ENCODE results near the gene DOCK3.
"Not testable (repeated sequence)": the region's sequence is repeated elsewhere in the genome, so short reads cannot be mapped to it uniquely, and the experiment has no call there.

The DOCK3 gene

GRCh38 chr3:50924638-50925037 is 249.9 kb downstream of the DOCK3 start:
- Histone ChIP-seq H3K4me3 (ENCODE audit: low read depth, low read length) (no peak overlapping the region), H3K4me1 (no peaks in the 10 kb centered on the region), H3K9me3 (no peaks in the 10 kb centered on the region), H3K36me3 (no peaks in the 10 kb centered on the region), H3K27me3 (no peaks in the 10 kb centered on the region)
- no peak for TF ChIP-seq CTCF (IDR thresholded peaks at IDR 0.05; ENCODE audit: low read depth, low read length)
- DNase-seq, result no peak

- no peak for DNase-seq
- no peaks in the 10 kb centered on the region for H3K4me1 ChIP-seq
- no peak overlapping the region for H3K4me3 ChIP-seq (ENCODE audit: low read depth, low read length)
- no peak for TF ChIP-seq CTCF (IDR thresholded peaks at IDR 0.05; ENCODE audit: low read depth, low read length)
- no peaks in the 10 kb centered on the region for H3K9me3 ChIP-seq
- H3K27me3 ChIP-seq, result no peaks in the 10 kb centered on the region
- no peaks in the 10 kb centered on the region for H3K36me3 ChIP-seq
Observed at GRCh38 chr3:50926868-50927267, 252.1 kb downstream of the DOCK3 start.

- Histone ChIP-seq H3K36me3 (no peaks in the 10 kb centered on the region), H3K9me3 (no peaks in the 10 kb centered on the region), H3K4me3 (ENCODE audit: low read depth, low read length) (no peak overlapping the region), H3K4me1 (no peaks in the 10 kb centered on the region), H3K27me3 (no peaks in the 10 kb centered on the region)
- TF ChIP-seq CTCF (IDR thresholded peaks at IDR 0.05; ENCODE audit: low read depth, low read length), result no peak
- DNase-seq, result no peak
Observed at GRCh38 chr3:50930371-50931208, 255.9 kb downstream of the DOCK3 start.

GRCh38 chr3:50932918-50933317 is 258.2 kb downstream of the DOCK3 start:
- DNase-seq; H3K9me3 ChIP-seq; H3K4me1 ChIP-seq; H3K27me3 ChIP-seq; H3K36me3 ChIP-seq; H3K4me3 ChIP-seq (ENCODE audit: low read depth, low read length): not testable (repeated sequence)

GRCh38 chr3:50936389-50936788 is 261.7 kb downstream of the DOCK3 start:
- H3K36me3 ChIP-seq, result no peaks in the 10 kb centered on the region
- DNase-seq, result no peak
- no peaks in the 10 kb centered on the region for H3K27me3 ChIP-seq
- no peak for TF ChIP-seq CTCF (IDR thresholded peaks at IDR 0.05; ENCODE audit: low read depth, low read length)
- H3K4me3 ChIP-seq (ENCODE audit: low read depth, low read length), result no peak overlapping the region
- no peaks in the 10 kb centered on the region for H3K9me3 ChIP-seq
- H3K4me1 ChIP-seq, result no peaks in the 10 kb centered on the region

GRCh38 chr3:50947419-50947818 is 272.7 kb downstream of the DOCK3 start:
- no peak for TF ChIP-seq CTCF (IDR thresholded peaks at IDR 0.05; ENCODE audit: low read depth, low read length)
- DNase-seq, result no peak
- Histone ChIP-seq H3K36me3 (no peaks in the 10 kb centered on the region), H3K9me3 (no peaks in the 10 kb centered on the region), H3K27me3 (no peaks in the 10 kb centered on the region), H3K4me3 (ENCODE audit: low read depth, low read length) (no peak overlapping the region), H3K4me1 (no peaks in the 10 kb centered on the region)
